Cardiac fibroblast (primary cell): ENCODE measurements around the gene COX6A2.

Experiments
- DNase-seq, 2 donors: peaks; one replicate each; pipeline versions ENCODE4 v3.0.0 to v3.0.0-alpha.2; 2010; ENCODE audit warnings: low read depth in 2 of 2
- H3K4me3 ChIP-seq, 2 donors: replicated peaks in 1 of 2; 1 replicate in 1 of 2; 2 replicates in 1 of 2; pipeline ENCODE4 v1.5.1; 2011; ENCODE audit warnings: low read depth in 2 of 2, low read length in 2 of 2, mild to moderate bottlenecking in 2 of 2, moderate library complexity in 1 of 2
- CTCF ChIP-seq: IDR thresholded peaks from one replicate; pipeline ENCODE4 v1.5.1; 2011; ENCODE audit warnings: low read depth, mild to moderate bottlenecking, low read length, inconsistent platforms

Gene COX6A2

DNA sequence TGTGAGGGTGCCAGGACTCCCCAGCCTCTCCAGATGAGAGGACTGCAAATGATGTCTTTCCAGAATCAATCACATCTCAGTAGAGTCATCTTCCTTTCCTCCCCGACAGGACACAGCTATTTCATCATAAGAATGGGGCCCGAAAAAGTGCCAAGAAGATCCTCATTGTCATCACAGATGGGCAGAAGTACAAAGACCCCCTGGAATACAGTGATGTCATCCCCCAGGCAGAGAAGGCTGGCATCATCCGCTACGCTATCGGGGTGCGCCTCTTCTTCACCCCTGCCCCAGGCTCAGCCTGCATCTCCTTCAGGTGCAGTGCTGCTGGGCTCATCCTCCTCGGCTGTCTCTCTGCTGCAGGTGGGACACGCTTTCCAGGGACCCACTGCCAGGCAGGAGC is 20.8 kb downstream of the COX6A2 start:
- DNase-seq: no peak
- TF ChIP-seq CTCF: no peak
- H3K4me3 ChIP-seq: no peak overlapping the region

GRCh38 chr16:31404353-31405064 is 23.7 kb downstream of the COX6A2 start:
- TF ChIP-seq CTCF: no peak
- peak overlapping the region; percentile 37 to 62 for H3K4me3 ChIP-seq
- peak; percentile 44 to 64 for DNase-seq

DNA sequence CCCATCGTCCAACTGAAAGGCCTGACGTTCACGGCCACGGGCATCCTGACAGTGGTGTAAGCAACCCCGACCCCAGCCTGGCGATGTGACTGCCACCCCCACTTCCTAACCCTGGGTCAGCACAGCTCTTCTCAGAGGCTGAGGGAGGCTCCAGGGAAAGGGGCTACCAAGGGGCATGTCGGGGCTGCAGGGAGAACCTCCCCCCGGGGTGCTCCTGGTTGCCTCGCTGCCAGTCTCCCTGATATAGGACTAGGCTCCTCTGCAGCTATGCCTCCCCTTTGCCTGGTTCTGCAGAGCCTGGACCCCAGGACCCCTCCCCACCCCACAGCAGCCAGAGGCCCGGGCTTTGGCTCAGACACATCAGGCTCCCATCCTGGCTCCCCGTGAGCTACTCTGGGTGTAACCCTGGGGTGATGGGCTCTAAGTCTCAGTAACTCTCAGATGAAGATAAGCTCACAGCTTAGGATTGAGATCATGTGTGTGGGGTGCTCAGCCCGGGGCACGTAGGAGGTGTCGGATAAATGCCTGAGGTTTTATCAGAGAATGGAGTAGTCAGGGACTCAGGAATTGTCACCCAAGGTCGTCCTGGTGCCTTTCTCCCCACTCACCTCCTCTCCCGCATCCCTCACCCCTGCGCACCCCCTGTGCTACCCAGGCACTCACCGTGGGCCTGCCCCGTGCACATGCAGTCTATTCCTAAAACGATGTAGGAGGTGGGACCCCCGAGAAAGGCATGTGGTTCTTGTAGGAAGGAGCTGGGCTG is 24.4 kb downstream of the COX6A2 start:
- no peak for DNase-seq
- H3K4me3 ChIP-seq: peak overlapping the region; percentile 37 to 62
- TF ChIP-seq CTCF: no peak

DNA sequence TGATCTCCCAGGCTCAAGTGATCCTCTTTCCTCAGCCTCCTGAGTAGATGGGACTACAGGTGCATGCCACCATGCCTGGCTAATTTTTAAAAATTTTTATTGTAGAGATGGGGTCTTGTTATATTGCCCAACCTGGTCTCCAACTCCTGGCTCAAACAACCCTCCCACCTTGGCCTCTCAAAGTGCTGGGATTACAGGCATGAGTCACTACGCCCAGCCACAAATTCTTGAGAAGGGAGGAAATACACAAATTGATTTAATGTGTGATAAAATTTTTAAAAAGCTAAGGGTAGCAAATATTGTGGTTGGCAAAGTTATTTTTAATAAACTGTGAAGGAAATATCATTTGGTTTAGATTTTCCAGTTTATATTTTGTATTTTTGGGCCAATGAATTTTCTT is 25.5 kb downstream of the COX6A2 start:
- TF ChIP-seq CTCF: no peak
- no peak overlapping the region for H3K4me3 ChIP-seq
- peak in 1 of 2 donors; percentile 21 for DNase-seq

GRCh38 chr16:31401436-31401835 is 26.7 kb downstream of the COX6A2 start:
- no peak for TF ChIP-seq CTCF
- DNase-seq: no peak
- no peak overlapping the region for H3K4me3 ChIP-seq

DNA sequence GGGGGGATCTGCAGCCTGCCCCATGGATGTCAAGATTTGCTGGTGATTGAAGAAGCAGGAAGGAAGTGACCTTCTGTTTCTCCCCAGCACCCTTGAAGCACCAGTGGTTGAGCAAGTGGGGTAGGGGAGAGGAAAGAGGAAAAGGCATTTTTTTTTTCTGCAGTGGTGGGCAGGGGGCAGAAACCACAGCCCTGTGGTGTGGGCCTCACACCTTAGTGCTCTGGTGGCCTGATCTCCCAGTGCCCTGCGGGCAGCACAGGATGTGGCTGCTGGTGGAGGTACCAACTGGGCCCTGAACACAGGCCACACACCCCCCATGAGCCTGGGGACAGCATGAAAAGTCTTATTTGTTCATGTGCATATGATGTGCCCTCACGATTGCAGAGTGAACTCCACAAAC is 28.0 kb downstream of the COX6A2 start:
- no peak overlapping the region for H3K4me3 ChIP-seq
- no peak for TF ChIP-seq CTCF
- no peak for DNase-seq
